ENCODE results near the gene SHLD1. TPM values are rescaled to one million over a fixed set of nuclear protein-coding genes. Genes with fewer than 3 reads are reported as not detected.

Gene SHLD1
- total RNA-seq, 1 experiment from 2014 or later, result 5.9 TPM

DNA sequence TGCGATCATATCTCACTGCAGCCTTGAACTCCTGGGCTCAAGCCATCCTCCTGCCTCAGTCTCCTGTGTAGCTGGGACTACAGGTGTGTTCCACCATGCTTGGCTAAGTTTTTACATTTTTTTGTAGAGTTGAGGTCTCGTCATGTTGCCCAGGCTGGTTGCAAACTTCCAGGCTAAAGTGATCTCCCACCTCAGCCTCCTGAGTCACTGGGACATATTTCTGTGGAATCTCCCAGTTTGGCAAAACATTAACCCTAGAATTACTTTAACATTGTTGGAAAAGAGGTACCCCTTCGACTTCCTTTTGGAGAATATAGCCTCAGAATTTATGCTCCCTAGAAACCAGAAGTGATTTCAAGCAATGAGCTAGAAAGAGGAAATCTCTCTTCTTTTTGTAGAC lies 57.2 kb downstream of the SHLD1 start:
- peaks cover 10% of the 10 kb centered on the region; the same call in 1 of the 2 replicates for H3F3A ChIP-seq (ENCODE audit: insufficient read depth, low read depth)
- intact Hi-C loops (cut with micrococcal nuclease; ENCODE audit: unreplicated experiment), result no loop called here

GRCh38 chr20:5808901-5809300 lies 58.7 kb downstream of the SHLD1 start:
- BruUV-seq (replicated peaks), result no TSS peak
- peaks cover 10% of the 10 kb centered on the region; the same call in 1 of the 2 replicates for H3F3A ChIP-seq (ENCODE audit: insufficient read depth, low read depth)
- intact Hi-C loops (cut with micrococcal nuclease; ENCODE audit: unreplicated experiment), result no loop called here
- no peak overlapping the region for H3K4me3 ChIP-seq
- ChIA-PET POLR2A (ENCODE audit: unreplicated experiment) (no interaction called here), CTCF (no interaction called here)
- no peak overlapping the region for H2AFZ ChIP-seq
- no peaks in the 10 kb centered on the region for H3K36me3 ChIP-seq (ENCODE audit: low read depth)
- H3K9me3 ChIP-seq (ENCODE audit: insufficient read depth, low read depth), result no peaks in the 10 kb centered on the region
- H3K27ac ChIP-seq, result no peak overlapping the region
- no peak for DNase-seq
- no peaks in the 10 kb centered on the region for H3K79me2 ChIP-seq (ENCODE audit: low read depth)
- TF ChIP-seq EZH2 (IDR thresholded peaks at IDR 0.05; ENCODE audit: low read depth) (no peak), CTCF (conservative IDR thresholded peaks at IDR 0.05) (no peak)
- H3K4me2 ChIP-seq, result no peak overlapping the region
- no peaks in the 10 kb centered on the region for H4K20me1 ChIP-seq (ENCODE audit: insufficient read depth)
- no peaks in the 10 kb centered on the region for H3K9me2 ChIP-seq (ENCODE audit: insufficient read depth)
- peaks cover 15% of the 10 kb centered on the region for H3K4me1 ChIP-seq (replicated peaks; ENCODE audit: insufficient read depth)
- H3K27me3 ChIP-seq (ENCODE audit: insufficient read depth, low read depth), result no peaks in the 10 kb centered on the region

More for the DNA sequence above, 57.2 kb downstream of the SHLD1 start:
- no peaks in the 10 kb centered on the region for H3K9me3 ChIP-seq (ENCODE audit: insufficient read depth, low read depth)
- H4K20me1 ChIP-seq (ENCODE audit: insufficient read depth), result no peaks in the 10 kb centered on the region
- H3K9me2 ChIP-seq (ENCODE audit: insufficient read depth), result no peaks in the 10 kb centered on the region
- no peaks in the 10 kb centered on the region for H3K36me3 ChIP-seq (ENCODE audit: low read depth)
- H3K4me3 ChIP-seq, result no peak overlapping the region
- no peak overlapping the region for H3K27ac ChIP-seq
- POLR2A ChIA-PET (ENCODE audit: unreplicated experiment), result no interaction called here
- no peak for TF ChIP-seq CTCF (conservative IDR thresholded peaks at IDR 0.05)
- H3K27me3 ChIP-seq (ENCODE audit: insufficient read depth, low read depth), result no peaks in the 10 kb centered on the region
- no peak for DNase-seq
- H3K4me2 ChIP-seq, result no peak overlapping the region
- no peak overlapping the region for H2AFZ ChIP-seq
- CTCF ChIA-PET, result no interaction called here
- no peaks in the 10 kb centered on the region for H3K79me2 ChIP-seq (ENCODE audit: low read depth)
- peaks cover 19% of the 10 kb centered on the region for H3K4me1 ChIP-seq (replicated peaks; ENCODE audit: insufficient read depth)
- no TSS peak for BruUV-seq (replicated peaks)

GRCh38 chr20:5809495-5809894 lies 59.3 kb downstream of the SHLD1 start:
- Histone ChIP-seq H3K4me1 (replicated peaks; ENCODE audit: insufficient read depth) (peaks cover 9% of the 10 kb centered on the region), H3K9me3 (ENCODE audit: insufficient read depth, low read depth) (no peaks in the 10 kb centered on the region), H3K27me3 (ENCODE audit: insufficient read depth, low read depth) (no peaks in the 10 kb centered on the region), H3K4me3 (no peak overlapping the region), H3K36me3 (ENCODE audit: low read depth) (no peaks in the 10 kb centered on the region), H4K20me1 (ENCODE audit: insufficient read depth) (no peaks in the 10 kb centered on the region), H3K27ac (no peak overlapping the region), H3K79me2 (ENCODE audit: low read depth) (no peaks in the 10 kb centered on the region), H3K4me2 (no peak overlapping the region), H2AFZ (no peak overlapping the region), H3F3A (ENCODE audit: insufficient read depth, low read depth) (peaks cover 7% of the 10 kb centered on the region; the same call in 1 of the 2 replicates), H3K9me2 (ENCODE audit: insufficient read depth) (no peaks in the 10 kb centered on the region)
- TF ChIP-seq EZH2 (IDR thresholded peaks at IDR 0.05; ENCODE audit: low read depth) (no peak), CTCF (conservative IDR thresholded peaks at IDR 0.05) (no peak)
- ChIA-PET POLR2A (ENCODE audit: unreplicated experiment) (no interaction called here), CTCF (no interaction called here)
- intact Hi-C loops (cut with micrococcal nuclease; ENCODE audit: unreplicated experiment), result no loop called here
- no TSS peak for BruUV-seq (replicated peaks)
- no peak for DNase-seq

Data from PC-9 (cell line).